Ovary (tissue), 3 donors: ENCODE data around the gene CBX1.

Experiments used
- EP300 ChIP-seq: sonication (generic); formaldehyde crosslinking; IDR thresholded peaks from one replicate; pipeline ENCODE4 v1.6.1; 2017; ENCODE audit warnings: antibody characterized with exemption
- POLR2A ChIP-seq: fragments of 450-650 bp; IDR thresholded peaks from one replicate; pipeline ENCODE4 v1.6.1; 2017; ENCODE audit warnings: antibody characterized with exemption, mild to moderate bottlenecking, moderate library complexity
- TF ChIP-seq, protein P1 (sequence below), 3 donors: fragments of 450-650 bp in 2 of 3; fragments of 200-600 bp in 1 of 3; IDR thresholded peaks; one replicate each; pipeline versions ENCODE4 v1.5.1 to v1.8.0; 2016 to 2022; ENCODE audit warnings: antibody characterized with exemption in 3 of 3, mild to moderate bottlenecking in 1 of 3
- donor health status: DM: no; HTN: no; CAD: no.

DNA sequence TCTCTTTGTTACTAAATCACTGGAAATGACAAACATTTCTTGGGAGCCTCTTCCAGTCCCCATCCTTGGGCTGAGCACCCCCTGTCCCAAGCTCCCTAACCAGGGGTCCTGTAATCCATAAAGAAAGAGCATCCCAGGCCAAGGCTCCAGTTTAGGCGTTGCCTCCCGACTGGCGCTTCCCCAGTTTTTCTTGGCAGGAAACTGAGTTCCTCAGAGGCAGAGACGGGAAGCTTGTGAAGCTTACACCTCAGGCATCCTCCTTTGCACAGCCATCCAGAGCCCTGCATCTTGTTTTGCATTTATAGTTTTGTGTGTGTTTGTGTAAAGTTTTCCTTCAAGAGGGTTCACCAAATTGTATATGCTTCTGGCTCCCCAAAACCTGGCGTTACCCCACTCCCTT, 70.7 kb downstream of the CBX1 start:
- TF ChIP-seq, protein P1, sequence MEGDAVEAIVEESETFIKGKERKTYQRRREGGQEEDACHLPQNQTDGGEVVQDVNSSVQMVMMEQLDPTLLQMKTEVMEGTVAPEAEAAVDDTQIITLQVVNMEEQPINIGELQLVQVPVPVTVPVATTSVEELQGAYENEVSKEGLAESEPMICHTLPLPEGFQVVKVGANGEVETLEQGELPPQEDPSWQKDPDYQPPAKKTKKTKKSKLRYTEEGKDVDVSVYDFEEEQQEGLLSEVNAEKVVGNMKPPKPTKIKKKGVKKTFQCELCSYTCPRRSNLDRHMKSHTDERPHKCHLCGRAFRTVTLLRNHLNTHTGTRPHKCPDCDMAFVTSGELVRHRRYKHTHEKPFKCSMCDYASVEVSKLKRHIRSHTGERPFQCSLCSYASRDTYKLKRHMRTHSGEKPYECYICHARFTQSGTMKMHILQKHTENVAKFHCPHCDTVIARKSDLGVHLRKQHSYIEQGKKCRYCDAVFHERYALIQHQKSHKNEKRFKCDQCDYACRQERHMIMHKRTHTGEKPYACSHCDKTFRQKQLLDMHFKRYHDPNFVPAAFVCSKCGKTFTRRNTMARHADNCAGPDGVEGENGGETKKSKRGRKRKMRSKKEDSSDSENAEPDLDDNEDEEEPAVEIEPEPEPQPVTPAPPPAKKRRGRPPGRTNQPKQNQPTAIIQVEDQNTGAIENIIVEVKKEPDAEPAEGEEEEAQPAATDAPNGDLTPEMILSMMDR (IDR thresholded peaks at IDR 0.05): no peak
- TF ChIP-seq EP300 (no peak), POLR2A (no peak)
